OCI-LY7 (cell line): Measurements from ENCODE around the gene SUPT5H. TPM values are rescaled to one million over a fixed set of nuclear protein-coding genes. Genes with fewer than 3 reads are reported as not detected.

Source experiments
- BruUV-seq: library from RNA; stranded (reverse); fragments of 400-500 nt; replicated peaks from 2 replicates; lab custom pipeline; 2021; lab: Mats Ljungman, UMichigan
- CTCF ChIA-PET: fragments of 300-600 bp; sonication (Branson Sonifier 250); formaldehyde crosslinking; loops from one replicate; lab custom pipeline; 2022; ENCODE audit warnings: antibody characterized with exemption; ENCODE audit not compliant: unreplicated experiment; lab: Charles Lee
- POLR2A ChIA-PET: fragments of 300-600 bp; sonication (Branson Sonifier 250); formaldehyde crosslinking; loops from one replicate; lab custom pipeline; 2022; ENCODE audit warnings: antibody characterized with exemption; lab: Charles Lee
- DNase-seq: peaks from one replicate; pipeline ENCODE4 v3.0.0-alpha.2; 2015; ENCODE audit warnings: low spot score
- H2AFZ ChIP-seq: fragments of 200-600 bp; sonication (generic), shearing (Covaris generic); 2 replicates; pipeline ENCODE4 v1.6.1; 2014; ENCODE audit warnings: mild to moderate bottlenecking, antibody characterized with exemption, low read length, moderate library complexity
- H3K27ac ChIP-seq: fragments of 200-600 bp; sonication (generic); 2 replicates; pipeline ENCODE4 v1.5.1; 2014; ENCODE audit warnings: mixed run types, low read depth, mild to moderate bottlenecking, moderate library complexity, low read length, inconsistent platforms; ENCODE audit not compliant: poor library complexity, severe bottlenecking
- H3K36me3 ChIP-seq: fragments of 200-600 bp; sonication (generic); 2 replicates; pipeline ENCODE4 v1.6.1; 2014; ENCODE audit warnings: mild to moderate bottlenecking, antibody characterized with exemption, low read length, moderate library complexity, mixed read lengths; ENCODE audit not compliant: insufficient read depth
- H3K4me1 ChIP-seq: fragments of 200-600 bp; sonication (generic); 2 replicates; pipeline ENCODE4 v1.5.1; 2014; ENCODE audit warnings: mild to moderate bottlenecking, low read length; ENCODE audit not compliant: insufficient read depth, poor library complexity, severe bottlenecking
- H3K4me2 ChIP-seq: fragments of 200-600 bp; sonication (generic); 2 replicates; pipeline ENCODE4 v1.6.1; 2014; ENCODE audit warnings: mild to moderate bottlenecking, low read length
- H3K4me3 ChIP-seq: fragments of 200-600 bp; sonication (generic); 2 replicates; pipeline ENCODE4 v1.5.1; 2014; ENCODE audit warnings: mild to moderate bottlenecking, low read depth, low read length; ENCODE audit not compliant: poor library complexity, severe bottlenecking
- H3K79me2 ChIP-seq: fragments of 200-600 bp; sonication (generic); 2 replicates; pipeline ENCODE4 v1.6.1; 2016; ENCODE audit warnings: low read depth, mild to moderate bottlenecking, low read length, moderate library complexity, mixed read lengths; ENCODE audit not compliant: insufficient read depth
- H3K9me2 ChIP-seq: fragments of 200-600 bp; sonication (generic); 2 replicates; pipeline ENCODE4 v1.6.1; 2016; ENCODE audit warnings: mild to moderate bottlenecking, low read length, mixed read lengths; ENCODE audit not compliant: insufficient read depth
- H3K9me3 ChIP-seq: fragments of 200-600 bp; sonication (generic); 2 replicates; pipeline ENCODE4 v1.6.1; 2014; ENCODE audit warnings: mild to moderate bottlenecking, mixed run types, low read length, mixed read lengths
- H4K20me1 ChIP-seq: fragments of 200-600 bp; sonication (generic); 2 replicates; pipeline ENCODE4 v1.6.1; 2014; ENCODE audit warnings: mild to moderate bottlenecking, antibody characterized with exemption, low read length, moderate library complexity, mixed read lengths; ENCODE audit not compliant: insufficient read depth
- CTCF ChIP-seq: fragments of 200-600 bp; sonication (generic); conservative IDR thresholded peaks from 2 replicates; pipeline ENCODE4 v1.5.1; 2014; ENCODE audit warnings: mild to moderate bottlenecking, antibody characterized with exemption, low read length, moderate library complexity, mixed read lengths
- EZH2phosphoT487 ChIP-seq: fragments of 200-600 bp; sonication (generic); IDR thresholded peaks from 2 replicates; pipeline ENCODE4 v1.6.1; 2018; ENCODE audit warnings: low read depth, borderline replicate concordance, mild to moderate bottlenecking, mixed run types, antibody characterized with exemption, low read length, moderate library complexity, mixed read lengths
- intact Hi-C: fragments of 100-400 bp; cut with micrococcal nuclease; formaldehyde crosslinking; loops from one replicate; pipeline ENCODE4 v1.10.0; 2022; ENCODE audit not compliant: unreplicated experiment
- total RNA-seq, 2 experiments: library from RNA; depleted of rRNA in 1 of 2; stranded (reverse); fragments of >200 nt in 1 of 2; shearing (Covaris generic) in 1 of 2; gene quantifications; 2 replicates each; pipeline ENCODE4 v1.2.3, GENCODE V29; 2014 to 2022

Gene SUPT5H
- total RNA-seq, 2 experiments from 2014 or later, result 70.1 to 175 TPM

DNA sequence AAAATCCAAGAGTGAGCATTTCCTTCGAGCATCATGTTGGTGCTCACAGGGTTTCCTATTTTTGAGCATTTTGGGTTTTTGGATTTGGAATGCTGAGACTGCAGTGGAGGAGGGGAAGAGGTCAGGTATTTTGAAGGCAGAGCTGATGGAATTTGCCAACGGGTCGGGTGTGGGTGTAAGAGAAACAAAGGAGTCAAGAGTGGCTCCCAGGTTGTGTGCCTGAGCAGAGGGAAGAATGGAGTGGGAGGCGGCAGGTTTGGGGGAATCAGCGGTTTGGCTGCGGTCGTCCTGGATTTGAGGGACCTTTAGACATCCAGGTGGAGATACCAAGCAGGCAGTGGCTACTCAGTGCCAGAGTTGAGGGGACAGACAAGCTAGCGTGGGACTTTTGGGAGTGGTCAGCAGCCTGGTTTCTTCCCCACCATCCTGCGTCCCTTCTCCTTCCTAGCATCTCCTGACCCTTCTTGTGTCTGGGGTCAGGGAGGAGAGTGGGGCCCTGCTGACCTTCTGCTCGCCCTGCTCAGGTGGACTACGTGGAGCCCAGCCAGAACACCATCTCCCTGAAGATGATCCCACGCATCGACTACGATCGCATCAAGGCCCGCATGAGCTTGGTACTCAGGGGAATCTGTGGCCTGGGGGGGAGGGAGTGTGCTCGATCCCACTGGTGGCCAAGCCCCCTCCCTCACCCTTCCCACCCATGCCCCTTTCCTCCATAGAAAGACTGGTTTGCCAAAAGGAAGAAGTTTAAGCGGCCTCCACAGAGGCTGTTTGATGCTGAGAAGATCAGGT is 20.8 kb downstream of the SUPT5H start:
- CTCF ChIA-PET, result no interaction called here
- no peak for TF ChIP-seq CTCF
- no peak for TF ChIP-seq EZH2phosphoT487
- intact Hi-C loops, result no loop called here

GRCh38 chr19:39467941-39468340 is 22.6 kb downstream of the SUPT5H start:
- H3K4me1 ChIP-seq, result no peaks in the 10 kb centered on the region
- peaks cover 96% of the 10 kb centered on the region for H3K36me3 ChIP-seq
- H4K20me1 ChIP-seq, result no peaks in the 10 kb centered on the region
- intact Hi-C loops, result no loop called here
- H3K4me2 ChIP-seq, result no peak overlapping the region
- no peak overlapping the region for H3K27ac ChIP-seq
- H3K9me3 ChIP-seq, result no peaks in the 10 kb centered on the region
- no peak overlapping the region for H3K4me3 ChIP-seq
- H2AFZ ChIP-seq, result no peak overlapping the region
- CTCF ChIA-PET, result no interaction called here
- no peaks in the 10 kb centered on the region for H3K9me2 ChIP-seq
- BruUV-seq, result no TSS peak
- TF ChIP-seq EZH2phosphoT487 (no peak), CTCF (no peak)
- DNase-seq, result no peak
- POLR2A ChIA-PET, result no interaction called here
- no peaks in the 10 kb centered on the region for H3K79me2 ChIP-seq

More for the DNA sequence above, 20.8 kb downstream of the SUPT5H start:
- H3K9me2 ChIP-seq, result no peaks in the 10 kb centered on the region
- no peak overlapping the region for H3K4me2 ChIP-seq
- no TSS peak for BruUV-seq
- H3K9me3 ChIP-seq, result no peaks in the 10 kb centered on the region
- POLR2A ChIA-PET, result interaction anchor here (0.6 kb wide), 1 partner anchor 10 kb away, joined by 4 read pairs; no protein-coding TSS in a partner anchor
- no peak overlapping the region for H3K27ac ChIP-seq
- H3K4me3 ChIP-seq, result no peak overlapping the region
- H4K20me1 ChIP-seq, result no peaks in the 10 kb centered on the region
- no peak for DNase-seq
- H3K4me1 ChIP-seq, result no peaks in the 10 kb centered on the region
- peaks cover 90% of the 10 kb centered on the region for H3K36me3 ChIP-seq
- H3K79me2 ChIP-seq, result no peaks in the 10 kb centered on the region
- H2AFZ ChIP-seq, result no peak overlapping the region

- H3K27ac ChIP-seq, result no peak overlapping the region
- POLR2A ChIA-PET, result no interaction called here
- H2AFZ ChIP-seq, result no peak overlapping the region
- H3K4me2 ChIP-seq, result no peak overlapping the region
- TF ChIP-seq CTCF (no peak), EZH2phosphoT487 (no peak)
- H3K4me3 ChIP-seq, result no peak overlapping the region
- H3K36me3 ChIP-seq, result peaks cover 96% of the 10 kb centered on the region
- H3K9me2 ChIP-seq, result no peaks in the 10 kb centered on the region
- no peaks in the 10 kb centered on the region for H3K4me1 ChIP-seq
- CTCF ChIA-PET, result no interaction called here
- intact Hi-C loops, result no loop called here
- H3K9me3 ChIP-seq, result no peaks in the 10 kb centered on the region
- H3K79me2 ChIP-seq, result no peaks in the 10 kb centered on the region
- H4K20me1 ChIP-seq, result no peaks in the 10 kb centered on the region
- no peak for DNase-seq
- no TSS peak for BruUV-seq
Measured at GRCh38 chr19:39469036-39469435, 23.7 kb downstream of the SUPT5H start.
